ENCODE data around the gene SPINK8.

GRCh38 chr3:48271763-48272498 lies 61.5 kb downstream of the SPINK8 start:
- TF ChIP-seq, protein P1, sequence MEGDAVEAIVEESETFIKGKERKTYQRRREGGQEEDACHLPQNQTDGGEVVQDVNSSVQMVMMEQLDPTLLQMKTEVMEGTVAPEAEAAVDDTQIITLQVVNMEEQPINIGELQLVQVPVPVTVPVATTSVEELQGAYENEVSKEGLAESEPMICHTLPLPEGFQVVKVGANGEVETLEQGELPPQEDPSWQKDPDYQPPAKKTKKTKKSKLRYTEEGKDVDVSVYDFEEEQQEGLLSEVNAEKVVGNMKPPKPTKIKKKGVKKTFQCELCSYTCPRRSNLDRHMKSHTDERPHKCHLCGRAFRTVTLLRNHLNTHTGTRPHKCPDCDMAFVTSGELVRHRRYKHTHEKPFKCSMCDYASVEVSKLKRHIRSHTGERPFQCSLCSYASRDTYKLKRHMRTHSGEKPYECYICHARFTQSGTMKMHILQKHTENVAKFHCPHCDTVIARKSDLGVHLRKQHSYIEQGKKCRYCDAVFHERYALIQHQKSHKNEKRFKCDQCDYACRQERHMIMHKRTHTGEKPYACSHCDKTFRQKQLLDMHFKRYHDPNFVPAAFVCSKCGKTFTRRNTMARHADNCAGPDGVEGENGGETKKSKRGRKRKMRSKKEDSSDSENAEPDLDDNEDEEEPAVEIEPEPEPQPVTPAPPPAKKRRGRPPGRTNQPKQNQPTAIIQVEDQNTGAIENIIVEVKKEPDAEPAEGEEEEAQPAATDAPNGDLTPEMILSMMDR (IDR thresholded peaks at IDR 0.05), result no peak
- no peak for TF ChIP-seq POLR2A (IDR thresholded peaks at IDR 0.05)
